ENCODE measurements around the gene RBM26.

Gene RBM26

DNA sequence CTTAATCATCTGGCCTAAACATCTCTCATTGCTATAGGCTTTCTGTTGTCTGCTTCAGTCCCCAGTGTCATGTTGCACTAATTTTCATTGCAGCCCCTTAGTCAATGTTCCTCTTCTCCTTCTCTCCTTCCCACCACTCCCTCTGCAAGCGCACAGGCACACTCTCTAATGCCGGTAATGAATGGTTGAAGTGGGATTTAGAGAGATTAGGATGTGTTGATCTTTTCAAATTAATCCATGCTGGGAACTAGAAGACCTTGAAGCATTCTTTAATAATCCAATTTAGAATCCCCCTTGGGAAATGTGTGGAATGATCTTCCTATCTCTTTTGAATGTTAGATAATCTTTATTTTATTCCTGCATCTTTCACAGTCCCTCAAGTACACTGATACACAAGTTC lies 41.7 kb upstream of the RBM26 start:
- no peak overlapping the region for H3K4me3 ChIP-seq (ENCODE audit: low read depth, low read length)
- no peaks in the 10 kb centered on the region for H3K36me3 ChIP-seq
- H3K9me3 ChIP-seq: no peaks in the 10 kb centered on the region
- no peaks in the 10 kb centered on the region for H3K27me3 ChIP-seq
- no peak for DNase-seq
- peaks cover 5% of the 10 kb centered on the region for H3K4me1 ChIP-seq
- TF ChIP-seq, protein P1, sequence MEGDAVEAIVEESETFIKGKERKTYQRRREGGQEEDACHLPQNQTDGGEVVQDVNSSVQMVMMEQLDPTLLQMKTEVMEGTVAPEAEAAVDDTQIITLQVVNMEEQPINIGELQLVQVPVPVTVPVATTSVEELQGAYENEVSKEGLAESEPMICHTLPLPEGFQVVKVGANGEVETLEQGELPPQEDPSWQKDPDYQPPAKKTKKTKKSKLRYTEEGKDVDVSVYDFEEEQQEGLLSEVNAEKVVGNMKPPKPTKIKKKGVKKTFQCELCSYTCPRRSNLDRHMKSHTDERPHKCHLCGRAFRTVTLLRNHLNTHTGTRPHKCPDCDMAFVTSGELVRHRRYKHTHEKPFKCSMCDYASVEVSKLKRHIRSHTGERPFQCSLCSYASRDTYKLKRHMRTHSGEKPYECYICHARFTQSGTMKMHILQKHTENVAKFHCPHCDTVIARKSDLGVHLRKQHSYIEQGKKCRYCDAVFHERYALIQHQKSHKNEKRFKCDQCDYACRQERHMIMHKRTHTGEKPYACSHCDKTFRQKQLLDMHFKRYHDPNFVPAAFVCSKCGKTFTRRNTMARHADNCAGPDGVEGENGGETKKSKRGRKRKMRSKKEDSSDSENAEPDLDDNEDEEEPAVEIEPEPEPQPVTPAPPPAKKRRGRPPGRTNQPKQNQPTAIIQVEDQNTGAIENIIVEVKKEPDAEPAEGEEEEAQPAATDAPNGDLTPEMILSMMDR (IDR thresholded peaks at IDR 0.05; ENCODE audit: low read depth, low read length): no peak

DNA sequence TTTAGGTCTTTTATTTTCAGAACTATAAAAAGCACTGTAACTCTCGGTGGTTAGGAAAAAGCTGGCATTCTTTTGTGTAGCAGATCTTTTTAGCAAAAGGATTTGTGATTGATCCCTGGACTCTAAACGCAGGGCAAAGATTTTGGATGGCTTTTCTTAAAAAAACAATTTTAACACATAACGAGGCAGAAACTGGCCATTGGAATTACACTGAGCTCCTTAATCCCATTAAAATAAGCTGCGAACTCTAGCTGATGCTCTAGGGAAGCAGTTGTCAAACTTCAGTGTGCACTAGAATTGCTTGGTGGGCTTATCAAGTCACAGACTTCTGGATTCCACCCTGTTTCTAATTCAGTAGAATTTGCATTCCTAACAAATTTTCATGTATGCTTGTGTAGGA lies 41.1 kb upstream of the RBM26 start:
- Histone ChIP-seq H3K9me3 (no peaks in the 10 kb centered on the region), H3K27me3 (no peaks in the 10 kb centered on the region), H3K4me1 (peaks cover 7% of the 10 kb centered on the region; the same call in 1 of the 2 replicates), H3K36me3 (no peaks in the 10 kb centered on the region), H3K4me3 (ENCODE audit: low read depth, low read length) (no peak overlapping the region)
- DNase-seq: no peak
- TF ChIP-seq, protein P1 (IDR thresholded peaks at IDR 0.05; ENCODE audit: low read depth, low read length): no peak

DNA sequence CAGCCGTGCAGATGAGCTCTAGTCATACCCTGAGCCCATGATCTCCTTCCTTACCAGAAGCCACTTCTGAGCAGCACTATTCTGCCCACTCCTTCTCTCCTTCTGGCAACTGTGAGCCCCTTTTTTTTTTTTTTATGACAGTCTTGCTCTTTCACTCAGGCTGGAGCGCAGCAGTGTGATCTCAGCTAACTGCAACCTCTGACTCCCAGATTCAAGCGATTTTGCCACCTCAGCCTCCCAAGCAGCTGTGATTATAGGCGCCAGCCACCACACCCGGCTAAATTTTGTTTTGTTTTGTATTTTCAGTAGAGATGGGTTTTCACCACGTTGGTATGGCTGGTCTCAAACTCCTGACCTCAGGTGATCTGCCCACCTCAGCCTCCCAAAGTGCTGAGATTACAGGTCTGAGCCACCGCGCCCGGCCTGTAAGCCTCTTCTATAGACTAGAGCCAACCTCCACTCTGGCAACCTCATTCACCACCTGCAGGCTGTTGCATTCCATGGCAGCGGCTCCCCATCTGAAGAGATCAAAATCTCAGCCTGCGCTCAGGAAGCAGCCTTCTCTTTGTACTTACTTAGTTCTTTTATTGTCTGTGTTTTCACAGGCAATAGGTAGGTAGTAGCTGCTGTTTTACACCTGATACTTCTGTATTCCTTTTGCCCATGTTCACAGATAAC lies 40.1 kb upstream of the RBM26 start:
- Histone ChIP-seq H3K4me3 (ENCODE audit: low read depth, low read length) (no peak overlapping the region), H3K9me3 (no peaks in the 10 kb centered on the region), H3K27me3 (no peaks in the 10 kb centered on the region), H3K36me3 (no peaks in the 10 kb centered on the region), H3K4me1 (peaks cover 3% of the 10 kb centered on the region; the same call in 1 of the 2 replicates)
- TF ChIP-seq, protein P1 (IDR thresholded peaks at IDR 0.05; ENCODE audit: low read depth, low read length): no peak
- DNase-seq: no peak

DNA sequence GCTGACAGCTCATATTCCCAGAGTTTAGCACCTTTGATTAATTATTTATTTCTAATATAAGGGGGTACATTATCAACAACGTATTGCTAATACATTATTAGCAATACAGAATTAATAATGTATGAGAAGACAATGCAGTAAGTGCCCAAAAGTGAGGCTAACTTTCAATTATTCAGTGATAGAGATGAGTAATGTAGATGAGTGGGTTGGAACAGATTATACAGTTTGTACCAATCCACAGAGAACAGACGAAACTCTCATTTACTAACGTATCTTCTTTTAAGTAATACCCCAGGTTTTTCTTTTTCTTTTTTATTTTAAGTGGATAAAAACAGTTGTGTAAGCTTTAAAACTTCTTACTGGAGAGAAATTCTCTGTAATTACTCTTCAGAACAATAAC lies 36.7 kb upstream of the RBM26 start:
- TF ChIP-seq, protein P1 (IDR thresholded peaks at IDR 0.05; ENCODE audit: low read depth, low read length): no peak

DNA sequence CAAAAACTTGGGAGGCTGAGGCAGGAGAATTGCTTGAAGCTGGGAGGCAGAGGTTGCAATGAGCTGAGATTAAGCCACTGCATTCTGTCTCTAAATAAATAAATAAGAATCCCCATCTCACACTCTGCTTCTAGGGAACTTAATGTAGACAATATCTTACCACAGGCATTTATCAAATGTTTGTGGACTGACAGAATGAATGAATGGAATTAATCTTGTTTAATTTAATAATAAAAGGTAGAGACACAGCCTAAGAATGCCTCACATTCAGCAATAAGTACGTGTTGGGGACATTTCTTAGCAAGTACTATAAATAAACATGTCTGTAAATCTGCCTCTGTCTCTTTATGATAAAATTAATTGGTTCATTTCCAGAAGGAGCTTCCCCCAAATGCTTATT lies 36.2 kb upstream of the RBM26 start:
- TF ChIP-seq, protein P1 (IDR thresholded peaks at IDR 0.05; ENCODE audit: low read depth, low read length): no peak
- Histone ChIP-seq H3K4me3 (ENCODE audit: low read depth, low read length) (no peak overlapping the region), H3K9me3 (no peaks in the 10 kb centered on the region), H3K27me3 (no peaks in the 10 kb centered on the region), H3K36me3 (no peaks in the 10 kb centered on the region), H3K4me1 (peaks cover 3% of the 10 kb centered on the region; the same call in 1 of the 2 replicates)
- DNase-seq: no peak

More for the DNA sequence above, 36.7 kb upstream of the RBM26 start:
- no peak for DNase-seq
- no peaks in the 10 kb centered on the region for H3K9me3 ChIP-seq
- no peaks in the 10 kb centered on the region for H3K27me3 ChIP-seq
- no peaks in the 10 kb centered on the region for H3K36me3 ChIP-seq
- H3K4me3 ChIP-seq (ENCODE audit: low read depth, low read length): no peak overlapping the region
- H3K4me1 ChIP-seq: peaks cover 3% of the 10 kb centered on the region; the same call in 1 of the 2 replicates

DNA sequence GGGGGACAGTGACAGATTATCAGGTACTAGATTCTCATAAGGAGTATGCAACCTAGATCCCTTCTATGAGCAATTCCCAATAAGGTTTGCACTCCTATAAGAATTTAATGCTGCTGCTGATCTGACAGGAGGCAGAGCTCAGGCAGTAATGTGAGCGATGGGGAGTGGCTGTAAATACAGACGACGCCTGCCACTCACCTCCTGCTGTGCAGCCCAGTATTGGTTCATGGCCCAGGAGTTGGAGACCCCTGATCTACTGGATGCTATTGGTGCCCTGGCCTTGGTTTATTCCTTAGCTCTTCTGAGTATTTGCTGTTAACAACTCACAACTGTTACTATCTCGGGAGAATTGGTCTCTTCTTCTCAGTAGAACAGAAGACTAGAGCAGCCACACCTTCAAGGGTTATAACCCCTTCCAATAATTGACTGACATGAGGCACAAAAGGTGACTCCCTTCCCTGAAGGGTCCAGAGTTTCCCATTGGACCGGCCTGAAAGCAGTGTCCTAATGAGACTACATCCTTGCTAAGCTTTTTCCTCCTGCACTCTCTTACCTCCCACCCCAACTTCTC lies 35.0 kb upstream of the RBM26 start:
- TF ChIP-seq, protein P1 (IDR thresholded peaks at IDR 0.05; ENCODE audit: low read depth, low read length): no peak

More for the DNA sequence above, 35.0 kb upstream of the RBM26 start:
- H3K27me3 ChIP-seq: no peaks in the 10 kb centered on the region
- no peak overlapping the region for H3K4me3 ChIP-seq (ENCODE audit: low read depth, low read length)
- no peaks in the 10 kb centered on the region for H3K9me3 ChIP-seq
- H3K36me3 ChIP-seq: no peaks in the 10 kb centered on the region
- peaks cover 3% of the 10 kb centered on the region; the same call in 1 of the 2 replicates for H3K4me1 ChIP-seq
- no peak for DNase-seq

Measured in BE2C (cell line).